Gastrocnemius medialis (tissue), 4 donors: ENCODE results near the gene PAQR7.

Experiments used
- POLR2A ChIP-seq, 2 donors: fragments of 450-650 bp; IDR thresholded peaks; one replicate each; pipeline ENCODE4 v1.6.1; 2017; ENCODE audit warnings: antibody characterized with exemption in 2 of 2, mild to moderate bottlenecking in 2 of 2, moderate library complexity in 2 of 2
- TF ChIP-seq, protein P1 (sequence below), 5 experiments: fragments of 450-650 bp in 3 of 5; fragments of 200-600 bp in 2 of 5; sonication (generic) in 2 of 5; IDR thresholded peaks in 4 of 5; conservative IDR thresholded peaks in 1 of 5; 1 replicate in 4 of 5; 2 replicates in 1 of 5; pipeline ENCODE4 v1.5.1; 2016 to 2019; ENCODE audit warnings: antibody characterized with exemption in 5 of 5, mild to moderate bottlenecking in 3 of 5, moderate library complexity in 3 of 5

DNA sequence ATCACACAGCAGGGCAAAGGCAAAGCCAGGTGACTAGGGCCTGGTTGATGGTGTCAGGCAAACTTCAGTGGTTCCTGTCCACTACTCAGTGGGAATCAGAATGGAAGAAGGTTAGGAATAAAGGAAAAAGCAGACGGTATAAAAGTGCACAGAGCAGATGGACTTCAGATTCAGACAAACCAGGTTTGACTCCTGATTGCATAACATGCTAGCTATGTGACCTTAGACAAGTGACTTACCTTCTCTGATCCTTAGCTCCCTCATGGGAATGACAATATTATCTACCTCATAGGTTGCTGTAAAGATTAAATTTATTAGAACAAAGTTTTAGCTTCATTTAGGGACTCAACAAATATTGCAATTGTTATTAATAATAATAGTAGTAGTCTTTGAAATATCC is 4.9 kb downstream of the PAQR7 start:
- TF ChIP-seq, protein P1, sequence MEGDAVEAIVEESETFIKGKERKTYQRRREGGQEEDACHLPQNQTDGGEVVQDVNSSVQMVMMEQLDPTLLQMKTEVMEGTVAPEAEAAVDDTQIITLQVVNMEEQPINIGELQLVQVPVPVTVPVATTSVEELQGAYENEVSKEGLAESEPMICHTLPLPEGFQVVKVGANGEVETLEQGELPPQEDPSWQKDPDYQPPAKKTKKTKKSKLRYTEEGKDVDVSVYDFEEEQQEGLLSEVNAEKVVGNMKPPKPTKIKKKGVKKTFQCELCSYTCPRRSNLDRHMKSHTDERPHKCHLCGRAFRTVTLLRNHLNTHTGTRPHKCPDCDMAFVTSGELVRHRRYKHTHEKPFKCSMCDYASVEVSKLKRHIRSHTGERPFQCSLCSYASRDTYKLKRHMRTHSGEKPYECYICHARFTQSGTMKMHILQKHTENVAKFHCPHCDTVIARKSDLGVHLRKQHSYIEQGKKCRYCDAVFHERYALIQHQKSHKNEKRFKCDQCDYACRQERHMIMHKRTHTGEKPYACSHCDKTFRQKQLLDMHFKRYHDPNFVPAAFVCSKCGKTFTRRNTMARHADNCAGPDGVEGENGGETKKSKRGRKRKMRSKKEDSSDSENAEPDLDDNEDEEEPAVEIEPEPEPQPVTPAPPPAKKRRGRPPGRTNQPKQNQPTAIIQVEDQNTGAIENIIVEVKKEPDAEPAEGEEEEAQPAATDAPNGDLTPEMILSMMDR (IDR thresholded peaks at IDR 0.05 in 4 of 5, conservative IDR thresholded peaks at IDR 0.05 in 1 of 5) = no peak
- no peak for TF ChIP-seq POLR2A (IDR thresholded peaks at IDR 0.05)
